WI38 (cell line): ENCODE results near the gene SMIM27.
"Not testable (repeated sequence)": the region's sequence is repeated elsewhere in the genome, so short reads cannot be mapped to it uniquely, and the experiment has no call there.

Experiments used
- H3K4me3 ChIP-seq: 2 replicates; pipeline ENCODE4 v1.5.1; 2011; ENCODE audit warnings: low read depth, mild to moderate bottlenecking, control low read depth, low read length
- TF ChIP-seq, protein P1 (sequence below): IDR thresholded peaks from 2 replicates; pipeline ENCODE4 v1.5.1; 2012; ENCODE audit warnings: low read depth, mild to moderate bottlenecking, control low read depth, low read length

The SMIM27 gene

DNA sequence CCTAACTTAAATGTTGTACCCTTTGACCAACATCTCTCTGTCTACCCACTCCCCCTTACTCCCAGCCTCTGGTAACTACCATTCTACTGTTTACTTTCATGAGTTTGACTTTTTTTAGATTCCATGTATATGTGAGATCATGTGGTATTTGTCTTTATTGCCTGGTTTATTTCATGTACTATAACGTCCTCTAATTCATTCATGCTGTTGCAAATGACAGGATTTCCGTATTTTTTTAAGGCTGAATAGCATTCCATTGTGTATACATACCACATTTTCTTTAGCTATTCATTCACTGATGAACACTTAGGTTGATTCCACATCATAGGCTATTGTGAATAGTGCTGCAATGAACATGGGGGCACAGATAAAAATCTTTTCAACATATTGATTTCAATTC is 32.7 kb downstream of the SMIM27 start:
- H3K4me3 ChIP-seq, result no peak overlapping the region
- TF ChIP-seq, protein P1, sequence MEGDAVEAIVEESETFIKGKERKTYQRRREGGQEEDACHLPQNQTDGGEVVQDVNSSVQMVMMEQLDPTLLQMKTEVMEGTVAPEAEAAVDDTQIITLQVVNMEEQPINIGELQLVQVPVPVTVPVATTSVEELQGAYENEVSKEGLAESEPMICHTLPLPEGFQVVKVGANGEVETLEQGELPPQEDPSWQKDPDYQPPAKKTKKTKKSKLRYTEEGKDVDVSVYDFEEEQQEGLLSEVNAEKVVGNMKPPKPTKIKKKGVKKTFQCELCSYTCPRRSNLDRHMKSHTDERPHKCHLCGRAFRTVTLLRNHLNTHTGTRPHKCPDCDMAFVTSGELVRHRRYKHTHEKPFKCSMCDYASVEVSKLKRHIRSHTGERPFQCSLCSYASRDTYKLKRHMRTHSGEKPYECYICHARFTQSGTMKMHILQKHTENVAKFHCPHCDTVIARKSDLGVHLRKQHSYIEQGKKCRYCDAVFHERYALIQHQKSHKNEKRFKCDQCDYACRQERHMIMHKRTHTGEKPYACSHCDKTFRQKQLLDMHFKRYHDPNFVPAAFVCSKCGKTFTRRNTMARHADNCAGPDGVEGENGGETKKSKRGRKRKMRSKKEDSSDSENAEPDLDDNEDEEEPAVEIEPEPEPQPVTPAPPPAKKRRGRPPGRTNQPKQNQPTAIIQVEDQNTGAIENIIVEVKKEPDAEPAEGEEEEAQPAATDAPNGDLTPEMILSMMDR, result no peak

DNA sequence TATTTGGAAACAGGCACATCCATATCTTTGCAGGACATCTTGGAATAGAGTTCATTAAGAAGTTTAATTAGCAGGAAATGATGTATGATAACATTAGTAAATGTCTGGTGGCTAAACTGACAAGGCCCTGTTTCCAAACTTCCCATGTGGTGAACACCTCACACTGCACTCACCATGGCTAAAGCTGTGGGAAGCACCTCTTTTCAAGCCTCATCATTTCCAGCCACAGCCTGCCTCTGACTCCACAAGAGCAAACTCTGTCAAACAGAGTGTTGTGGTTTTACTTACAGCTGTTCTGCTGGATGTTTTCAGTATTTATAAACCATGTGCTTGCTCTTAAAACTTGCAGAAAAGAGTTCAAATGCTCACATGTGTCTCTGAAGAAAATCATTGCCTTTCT is 35.8 kb downstream of the SMIM27 start:
- TF ChIP-seq, protein P1, result no peak

DNA sequence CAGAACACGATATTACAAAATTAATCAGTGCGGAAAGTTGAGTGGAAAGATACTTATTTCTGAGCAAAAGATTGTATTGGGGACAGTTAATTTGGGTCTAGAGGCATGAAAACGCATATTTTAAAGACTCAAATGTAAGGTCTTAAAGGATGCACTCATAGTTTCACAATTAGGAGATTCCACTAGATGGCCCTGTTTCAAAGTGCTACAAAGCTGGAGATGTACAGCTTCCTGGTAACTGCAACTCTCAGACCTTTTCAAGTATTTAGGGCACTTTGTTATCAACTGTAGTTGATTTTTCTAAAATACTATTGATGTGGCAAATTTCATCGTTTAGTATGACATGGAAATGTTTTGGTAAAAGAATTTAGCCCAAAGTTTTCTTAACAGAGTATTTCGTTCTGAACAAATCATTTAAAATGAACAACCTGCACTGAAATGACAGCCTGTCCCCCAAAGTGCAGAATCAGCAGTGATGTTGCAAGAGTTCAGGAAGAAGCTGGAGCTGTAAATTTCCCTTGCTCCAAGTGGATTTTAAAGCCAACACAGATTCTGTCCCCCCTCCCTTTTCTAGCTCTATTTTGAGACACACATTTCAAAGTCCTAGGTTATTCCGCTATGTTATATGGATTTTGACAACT is 37.1 kb downstream of the SMIM27 start:
- no peak overlapping the region for H3K4me3 ChIP-seq
- TF ChIP-seq, protein P1, result peak; percentile 16; the same call in 1 of the 2 replicates

More for the DNA sequence above, 35.8 kb downstream of the SMIM27 start:
- H3K4me3 ChIP-seq, result no peak overlapping the region

DNA sequence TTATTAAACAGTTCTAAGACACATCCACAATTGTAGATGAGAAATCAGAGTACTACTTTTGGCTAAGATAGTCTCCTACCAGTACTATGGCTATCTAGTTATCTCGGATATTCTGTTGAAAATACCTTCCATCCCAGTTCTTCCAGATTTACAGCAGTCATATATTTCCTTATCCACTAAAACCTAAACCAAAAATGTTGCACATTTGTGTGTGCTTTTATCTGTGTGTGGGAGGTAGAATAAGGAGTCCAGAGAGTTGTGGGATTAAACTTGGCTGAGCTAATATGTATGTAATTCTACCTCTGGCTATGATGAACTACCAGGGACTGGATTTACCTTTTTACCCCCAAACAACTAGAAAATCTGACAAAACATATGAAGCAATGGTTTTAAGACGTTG is 38.3 kb downstream of the SMIM27 start:
- H3K4me3 ChIP-seq, result no peak overlapping the region
- TF ChIP-seq, protein P1, result no peak

DNA sequence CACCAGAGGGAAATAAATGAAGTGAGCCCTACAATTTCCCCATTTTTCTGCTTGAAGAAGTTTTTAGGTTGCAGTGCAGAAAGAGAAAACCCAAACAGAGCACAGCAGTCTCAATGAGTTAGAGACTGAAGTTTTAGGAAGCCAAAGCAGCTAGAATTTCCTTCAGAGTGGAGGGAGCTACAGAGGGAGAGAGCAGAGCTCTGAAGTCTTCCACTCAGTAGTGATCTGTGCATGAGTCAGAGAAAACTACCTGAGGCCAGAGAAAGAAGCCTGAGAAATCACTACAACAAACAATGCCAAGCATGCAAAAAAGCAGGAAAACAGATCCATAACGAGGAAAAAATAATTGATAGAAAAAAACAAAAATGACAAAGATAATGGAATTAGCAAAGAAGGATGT is 38.8 kb downstream of the SMIM27 start:
- H3K4me3 ChIP-seq, result no peak overlapping the region
- TF ChIP-seq, protein P1, result no peak

DNA sequence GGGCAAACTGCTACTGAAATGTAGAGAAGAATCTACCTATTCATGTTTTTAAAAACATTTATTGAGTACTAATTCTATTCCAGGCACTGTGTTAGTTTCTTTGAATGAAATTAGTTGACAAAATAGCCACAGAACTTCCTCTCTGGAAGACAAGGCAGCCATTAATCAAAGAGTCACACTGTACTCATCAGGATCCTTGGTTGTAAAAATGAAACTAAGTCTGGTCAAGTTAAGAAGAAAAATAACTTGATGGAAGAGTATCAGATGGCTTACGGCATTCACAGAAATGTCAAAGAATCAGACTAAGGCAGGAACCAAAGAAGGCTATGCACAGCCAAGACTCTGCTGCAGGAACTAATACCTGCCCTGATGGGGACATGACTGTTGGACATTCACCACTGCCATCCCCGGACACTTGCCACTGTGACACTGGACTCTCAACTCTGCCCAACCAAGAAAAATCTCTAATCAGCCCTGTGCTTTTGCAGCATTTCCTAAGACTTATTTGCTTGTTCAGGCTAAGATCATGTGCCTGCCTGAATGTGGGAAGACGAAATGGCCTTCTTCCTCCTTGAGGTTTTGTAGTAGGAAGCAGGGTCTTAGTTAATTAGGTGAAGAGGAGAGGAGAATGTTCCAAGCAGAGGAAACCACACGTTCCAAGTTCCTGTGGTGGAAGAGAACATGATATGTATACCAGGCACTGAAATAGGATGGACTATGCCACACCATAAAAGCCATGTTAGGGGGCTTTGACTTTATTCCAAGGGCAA is 44.2 kb downstream of the SMIM27 start:
- no peak overlapping the region for H3K4me3 ChIP-seq
- TF ChIP-seq, protein P1, result no peak

DNA sequence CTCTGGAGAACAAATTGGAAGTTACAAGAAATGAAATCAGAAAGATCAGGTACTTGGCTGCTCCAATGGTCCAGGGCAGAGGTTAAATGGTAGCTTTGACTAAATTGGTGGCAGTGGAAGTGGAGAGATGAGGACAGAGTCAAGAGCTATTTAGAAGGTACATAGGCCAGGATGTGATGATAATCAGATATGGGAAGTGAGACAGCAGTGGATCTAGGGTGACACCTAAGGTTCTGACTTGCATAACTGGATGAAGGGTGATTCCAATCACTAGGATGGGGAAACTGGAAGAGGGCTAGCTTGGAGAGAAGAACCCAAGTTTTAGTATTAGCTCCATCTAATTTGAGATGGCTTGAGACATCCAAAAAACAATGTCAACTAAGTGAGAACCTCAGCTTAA is 44.8 kb downstream of the SMIM27 start:
- no peak overlapping the region for H3K4me3 ChIP-seq
- TF ChIP-seq, protein P1, result no peak

DNA sequence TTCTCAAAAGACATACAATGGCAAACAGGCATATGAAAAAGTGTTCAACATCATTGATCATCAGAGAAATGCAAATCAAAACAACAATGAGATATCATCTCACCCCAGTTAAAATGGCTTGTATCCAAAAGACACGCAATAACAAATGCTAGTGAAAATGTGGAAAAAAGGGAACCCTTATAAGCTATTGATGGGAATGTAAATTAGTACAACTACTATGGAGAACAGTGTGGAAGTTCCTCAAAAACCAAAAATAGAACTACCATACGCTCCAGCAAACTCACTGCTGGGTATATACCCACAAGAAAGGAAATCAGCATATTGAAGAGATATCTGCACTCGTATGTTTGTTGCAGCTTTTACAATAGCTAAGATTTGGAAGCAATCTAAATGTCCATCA is 46.9 kb downstream of the SMIM27 start:
- not testable (repeated sequence) for H3K4me3 ChIP-seq
